ENCODE data around the gene SLCO3A1.

GRCh38 chr15:92122259-92122658 lies 268.8 kb downstream of the SLCO3A1 start:
- TF ChIP-seq CBFB (CRISPR knock-in tag; IDR thresholded peaks at IDR 0.05; ENCODE audit: low read depth) (no peak), CTCF (IDR thresholded peaks at IDR 0.05) (no peak), MAX (CRISPR knock-in tag; IDR thresholded peaks at IDR 0.05) (no peak), TP53 (CRISPR knock-in tag; IDR thresholded peaks at IDR 0.05) (no peak), JUN (CRISPR knock-in tag; IDR thresholded peaks at IDR 0.05) (no peak)
- TF ChIP-seq, protein P1, sequence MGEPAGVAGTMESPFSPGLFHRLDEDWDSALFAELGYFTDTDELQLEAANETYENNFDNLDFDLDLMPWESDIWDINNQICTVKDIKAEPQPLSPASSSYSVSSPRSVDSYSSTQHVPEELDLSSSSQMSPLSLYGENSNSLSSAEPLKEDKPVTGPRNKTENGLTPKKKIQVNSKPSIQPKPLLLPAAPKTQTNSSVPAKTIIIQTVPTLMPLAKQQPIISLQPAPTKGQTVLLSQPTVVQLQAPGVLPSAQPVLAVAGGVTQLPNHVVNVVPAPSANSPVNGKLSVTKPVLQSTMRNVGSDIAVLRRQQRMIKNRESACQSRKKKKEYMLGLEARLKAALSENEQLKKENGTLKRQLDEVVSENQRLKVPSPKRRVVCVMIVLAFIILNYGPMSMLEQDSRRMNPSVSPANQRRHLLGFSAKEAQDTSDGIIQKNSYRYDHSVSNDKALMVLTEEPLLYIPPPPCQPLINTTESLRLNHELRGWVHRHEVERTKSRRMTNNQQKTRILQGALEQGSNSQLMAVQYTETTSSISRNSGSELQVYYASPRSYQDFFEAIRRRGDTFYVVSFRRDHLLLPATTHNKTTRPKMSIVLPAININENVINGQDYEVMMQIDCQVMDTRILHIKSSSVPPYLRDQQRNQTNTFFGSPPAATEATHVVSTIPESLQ (CRISPR knock-in tag; IDR thresholded peaks at IDR 0.05) = no peak
